ENCODE measurements around the gene CDK8.

CDK8 gene

GRCh38 chr13:26323127-26323526, 69.2 kb downstream of the CDK8 start:
- no peak for DNase-seq

GRCh38 chr13:26323764-26324163, 69.8 kb downstream of the CDK8 start:
- DNase-seq, result no peak

DNA sequence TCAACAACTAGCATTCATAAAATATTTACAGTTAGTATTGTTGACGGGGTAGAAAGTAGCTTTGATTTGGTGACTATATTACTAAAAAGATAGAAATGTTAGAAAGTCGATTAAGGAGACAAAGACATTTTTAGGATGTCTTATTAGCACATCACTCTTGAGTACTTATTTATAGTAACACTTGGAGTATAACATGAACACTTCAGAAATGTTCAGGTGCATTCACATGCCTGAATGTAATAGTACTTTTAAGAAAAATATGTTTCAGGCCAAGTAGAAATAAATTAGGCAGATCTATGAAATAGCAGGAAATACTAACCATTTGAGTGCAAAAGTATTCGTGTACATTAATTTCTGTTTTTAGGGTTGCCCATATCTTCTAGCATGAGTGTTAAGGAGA, 70.4 kb downstream of the CDK8 start:
- no peak for DNase-seq

DNA sequence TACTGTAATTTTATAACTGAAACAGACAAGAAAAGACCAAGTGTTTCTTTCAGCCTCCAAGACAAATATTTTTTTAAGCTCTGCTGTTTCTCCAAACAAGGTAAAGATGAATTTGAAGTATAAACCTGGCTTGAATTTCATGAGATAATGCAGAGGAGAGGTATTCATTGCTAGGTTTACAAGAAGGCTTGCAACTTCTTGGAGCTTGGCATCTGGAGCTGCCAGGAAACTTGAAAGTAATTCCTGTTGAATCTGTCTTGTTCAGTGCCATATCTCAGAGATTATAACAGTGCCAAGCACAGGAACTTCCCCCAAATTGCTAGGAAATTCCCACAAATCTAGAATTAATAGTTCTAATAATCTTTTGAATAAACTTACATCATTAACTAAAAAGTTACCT, 70.9 kb downstream of the CDK8 start:
- DNase-seq, result no peak

- DNase-seq, result no peak
Measured at GRCh38 chr13:26325876-26326275, 71.9 kb downstream of the CDK8 start.

DNA sequence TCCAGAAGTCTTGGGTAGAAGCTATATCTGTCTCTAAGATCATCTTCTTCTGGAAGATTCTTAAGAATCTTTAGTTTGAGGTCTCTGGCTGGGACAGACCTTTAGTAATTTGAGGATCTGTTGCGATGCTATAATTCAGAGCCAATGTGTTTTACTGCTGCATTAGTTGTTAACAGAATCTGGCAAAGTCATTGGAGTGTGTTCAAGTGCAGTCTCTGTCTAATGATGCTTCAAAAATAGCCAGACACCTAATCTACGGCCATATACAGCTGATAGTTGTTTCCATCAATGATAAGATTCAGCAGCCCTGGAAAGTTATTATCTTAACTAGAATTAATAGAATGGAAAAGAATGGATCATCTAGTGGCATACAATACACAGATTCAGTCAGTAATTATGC, 72.6 kb downstream of the CDK8 start:
- no peak for DNase-seq

- no peak for DNase-seq
Measured at GRCh38 chr13:26327940-26328725, 74.2 kb downstream of the CDK8 start.

- no peak for DNase-seq
Measured at GRCh38 chr13:26335158-26335557, 81.2 kb downstream of the CDK8 start.

GRCh38 chr13:26340807-26341206, 86.9 kb downstream of the CDK8 start:
- no peak for DNase-seq

DNA sequence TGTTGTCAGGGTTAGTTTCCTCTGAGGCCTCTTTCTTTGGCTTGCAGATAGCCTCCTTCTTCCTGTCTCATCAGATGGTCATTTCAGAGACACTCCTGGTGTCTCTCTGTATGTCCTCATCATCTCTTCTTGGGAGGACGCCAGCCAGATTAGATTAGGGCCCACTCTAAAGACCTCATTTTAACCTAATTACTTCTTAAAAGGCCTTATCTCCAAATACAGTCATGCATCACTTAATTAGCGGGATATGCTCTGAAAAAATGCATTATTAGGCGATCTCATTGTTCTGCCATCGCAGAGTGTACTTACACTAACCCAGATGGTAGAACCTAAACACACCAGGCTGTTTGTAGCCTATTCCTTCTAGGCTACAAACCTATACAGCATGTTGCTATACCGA, 89.0 kb downstream of the CDK8 start:
- DNase-seq, result no peak

DNA sequence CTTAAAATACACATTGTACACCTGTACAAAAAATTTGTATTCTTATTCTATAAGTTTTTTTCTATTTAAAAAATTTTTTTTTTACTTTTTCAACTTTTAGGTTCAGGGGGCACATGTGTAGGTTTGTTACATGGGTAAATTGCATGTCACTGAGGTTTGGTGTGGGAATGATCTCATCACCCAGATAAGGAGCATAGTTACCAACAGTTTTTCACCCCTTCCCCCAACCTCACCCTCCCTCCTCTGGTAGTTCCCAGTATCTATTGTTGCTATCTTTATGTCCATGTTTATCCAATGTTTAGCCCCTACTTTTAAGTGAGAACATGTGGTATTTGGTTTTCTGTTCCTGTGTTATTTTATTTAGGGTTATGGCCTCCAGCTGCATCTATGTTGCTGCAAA, 89.9 kb downstream of the CDK8 start:
- DNase-seq, result no peak

DNA sequence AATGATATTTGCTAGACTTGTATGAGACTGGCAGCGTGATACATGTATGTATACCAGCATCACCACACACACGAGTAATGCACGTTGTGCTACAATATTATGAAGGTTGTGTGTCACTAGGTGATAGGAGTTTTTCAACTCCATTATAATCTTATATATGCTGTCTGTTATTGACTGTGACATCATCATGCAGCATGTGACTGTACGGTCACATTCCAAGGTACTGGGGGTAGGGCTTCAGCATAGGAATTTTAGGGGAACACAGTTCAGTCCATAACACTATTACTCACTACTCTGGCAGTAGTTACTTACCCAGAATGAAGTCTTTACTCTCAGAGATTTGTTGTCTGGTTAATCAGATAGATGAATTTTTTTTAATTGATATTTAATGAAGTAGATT, 91.1 kb downstream of the CDK8 start:
- DNase-seq, result no peak

GRCh38 chr13:26348966-26349365, 95.0 kb downstream of the CDK8 start:
- DNase-seq, result no peak

- DNase-seq, result no peak
Measured at GRCh38 chr13:26362261-26362660, 108.3 kb downstream of the CDK8 start.

GRCh38 chr13:26370553-26370952, 116.6 kb downstream of the CDK8 start:
- DNase-seq, result no peak

DNA sequence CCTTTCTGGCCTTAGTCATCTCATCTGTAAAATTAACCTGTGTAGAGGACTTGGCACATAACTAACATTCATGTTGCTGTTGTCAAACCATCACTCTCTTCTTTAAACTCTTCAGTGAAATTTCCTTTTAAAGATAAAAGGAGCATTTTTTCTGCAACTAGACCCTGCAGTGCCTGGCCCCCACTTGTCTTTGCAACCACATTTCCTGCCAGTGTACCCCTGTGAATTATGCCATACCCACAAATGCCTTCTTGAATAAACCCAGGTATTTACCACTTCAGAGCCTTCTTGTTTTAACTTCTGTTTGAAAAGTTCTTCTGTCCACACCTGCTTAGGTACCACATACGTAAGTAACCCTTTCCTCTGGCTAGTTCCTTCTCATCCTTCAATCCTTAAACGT, 118.8 kb downstream of the CDK8 start:
- no peak for DNase-seq

GRCh38 chr13:26376430-26376829, 122.5 kb downstream of the CDK8 start:
- no peak for DNase-seq

GRCh38 chr13:26377038-26377437, 123.1 kb downstream of the CDK8 start:
- no peak for DNase-seq

DNA sequence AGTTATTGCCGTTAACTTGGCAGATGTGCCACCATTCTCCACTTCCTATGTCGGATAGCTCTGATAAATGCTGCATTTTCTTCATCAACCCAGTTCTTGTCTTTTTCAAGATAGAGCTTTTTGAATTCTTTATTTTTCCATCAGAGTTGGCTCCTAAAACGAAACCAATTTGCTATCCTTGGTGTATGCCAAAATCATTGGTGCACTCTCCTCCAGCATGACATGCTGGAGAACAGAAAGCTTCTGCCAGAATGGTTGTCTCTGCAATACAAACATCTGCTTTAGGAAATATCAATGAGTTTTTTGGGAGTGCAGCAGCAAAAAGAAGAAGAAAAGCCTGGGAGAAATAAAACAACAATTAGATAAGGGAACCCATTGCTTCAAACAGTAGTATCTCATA, 124.2 kb downstream of the CDK8 start:
- DNase-seq, result no peak

GRCh38 chr13:26379831-26380230, 125.9 kb downstream of the CDK8 start:
- no peak for DNase-seq

GRCh38 chr13:26380930-26381329, 127.0 kb downstream of the CDK8 start:
- DNase-seq, result no peak

DNA sequence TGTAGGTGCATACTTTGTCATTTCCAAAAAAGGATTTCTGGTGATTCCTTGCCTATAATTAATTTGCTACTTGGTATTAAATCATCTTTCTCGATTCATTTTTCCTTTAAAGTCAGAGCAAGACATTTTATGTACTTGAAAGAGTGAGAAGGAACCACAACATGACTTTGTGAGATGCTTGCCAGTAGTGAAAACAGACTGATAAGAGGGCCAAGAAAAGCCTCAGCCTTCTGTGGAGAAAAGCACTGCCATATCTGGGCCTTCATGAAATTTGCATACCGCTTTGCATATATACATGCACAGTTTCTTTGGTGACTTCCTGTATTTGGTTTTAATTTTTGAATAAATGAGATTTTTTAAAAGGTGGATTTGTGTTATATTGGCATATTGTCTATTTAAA, 128.4 kb downstream of the CDK8 start:
- DNase-seq, result no peak

GRCh38 chr13:26382835-26383234, 128.9 kb downstream of the CDK8 start:
- no peak for DNase-seq

DNA sequence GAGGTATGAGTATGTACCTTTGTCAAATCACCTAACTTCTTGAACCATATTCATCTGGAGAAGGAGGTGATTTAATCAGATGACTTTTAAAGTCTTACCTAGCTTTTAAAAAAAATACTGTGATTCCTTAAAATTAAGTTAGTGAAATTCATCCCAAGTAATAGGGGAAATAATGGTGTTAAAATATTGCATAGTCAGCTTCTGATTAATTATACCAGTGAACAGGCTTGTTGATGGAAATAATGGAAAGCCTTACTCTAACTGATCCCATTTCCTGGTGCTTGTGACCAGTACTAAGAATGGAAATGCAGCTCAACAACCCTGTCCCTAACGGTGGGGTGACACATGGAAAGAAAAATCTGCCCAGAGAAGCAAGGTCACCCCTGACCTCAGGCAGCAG, 130.7 kb downstream of the CDK8 start:
- no peak for DNase-seq

GRCh38 chr13:26386026-26386425, 132.1 kb downstream of the CDK8 start:
- no peak for DNase-seq
